Measurements from ENCODE around the gene PCED1B.

PCED1B gene

DNA sequence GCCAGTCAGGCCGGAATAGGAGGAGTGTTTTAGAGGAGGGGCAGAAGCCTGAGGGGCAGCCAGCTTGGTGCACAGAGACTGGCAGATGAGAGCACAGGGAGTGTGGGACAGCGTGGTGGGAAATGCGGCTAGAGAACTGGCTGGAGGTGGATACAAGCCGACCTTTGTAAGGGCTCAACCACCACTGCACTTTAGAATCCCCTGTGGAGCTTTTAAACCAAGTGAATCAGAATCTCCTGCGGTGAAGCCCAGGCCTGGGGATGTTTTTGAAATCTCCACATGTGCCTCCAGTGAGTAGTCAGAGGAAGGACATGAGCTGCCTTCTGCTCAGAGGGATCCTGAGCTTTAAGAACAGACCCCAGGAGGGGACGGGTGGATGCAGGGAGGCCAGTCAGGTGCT lies 10.9 kb upstream of the PCED1B start:
- no peak for DNase-seq

DNA sequence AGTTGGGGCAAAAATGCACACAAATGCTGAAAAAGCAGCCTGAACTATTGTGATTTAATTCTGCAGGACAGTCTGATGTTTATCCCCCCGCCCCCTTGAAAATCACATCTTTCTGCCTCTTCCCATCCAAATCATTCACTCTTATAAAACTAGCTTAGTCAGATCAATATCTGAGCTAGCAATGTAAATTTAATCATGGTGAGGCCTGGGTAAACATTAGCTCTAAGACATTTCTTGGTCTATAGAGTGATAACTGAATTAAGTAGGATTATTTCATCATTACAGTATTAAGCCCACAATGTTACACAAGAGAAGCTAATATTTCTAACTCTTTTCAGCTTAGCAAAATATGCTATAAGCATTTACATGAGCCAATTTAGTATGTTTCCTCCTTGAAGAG lies 9.1 kb upstream of the PCED1B start:
- no peak for DNase-seq

DNA sequence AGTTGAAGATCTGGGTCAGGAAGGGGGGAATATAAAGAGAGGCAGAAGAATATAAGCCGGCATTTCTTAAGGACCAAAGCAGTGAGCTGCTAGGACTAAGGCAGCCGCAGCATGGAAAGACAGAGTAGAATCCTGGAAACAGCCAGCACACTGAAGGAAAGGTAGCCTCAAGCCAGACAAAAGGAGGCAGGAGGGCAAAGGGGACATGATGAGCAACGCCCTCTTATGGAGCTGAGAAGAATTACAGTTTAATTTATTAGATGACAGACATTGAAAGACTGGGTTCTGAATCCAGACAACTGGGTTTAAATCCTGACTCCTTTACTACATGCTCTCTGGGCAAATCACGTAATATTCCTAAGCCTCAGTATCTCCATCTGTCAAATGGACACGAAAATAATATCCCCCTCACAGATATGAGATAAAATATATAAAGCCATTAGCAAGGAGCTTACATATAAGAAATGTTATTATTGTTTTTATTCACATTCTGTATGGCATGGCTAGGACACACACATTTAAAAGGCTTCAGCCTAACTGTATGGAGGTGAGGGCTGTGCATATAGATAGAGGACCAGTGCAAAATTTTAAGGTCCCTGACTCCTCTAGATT lies 8.1 kb upstream of the PCED1B start:
- DNase-seq = no peak

DNA sequence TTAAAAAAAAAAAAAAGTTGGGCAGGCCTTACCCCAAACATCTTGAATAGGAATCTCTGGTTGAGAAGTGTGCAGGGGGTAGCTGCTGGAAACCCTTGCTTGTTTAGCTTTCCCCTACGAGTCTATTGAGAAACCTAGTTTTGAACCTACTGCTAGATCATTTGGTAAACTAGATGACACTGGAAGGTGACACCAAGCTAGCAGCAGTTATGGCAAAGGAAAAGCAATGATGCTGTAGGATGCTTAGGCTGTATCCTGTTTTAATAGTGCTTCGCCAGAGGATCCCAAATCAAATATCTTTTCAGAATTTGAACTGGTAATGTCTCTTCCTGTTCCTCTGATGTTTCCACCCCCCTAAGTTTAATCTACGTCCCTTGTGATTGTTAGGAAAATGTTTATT lies 5.5 kb upstream of the PCED1B start:
- DNase-seq = no peak

DNA sequence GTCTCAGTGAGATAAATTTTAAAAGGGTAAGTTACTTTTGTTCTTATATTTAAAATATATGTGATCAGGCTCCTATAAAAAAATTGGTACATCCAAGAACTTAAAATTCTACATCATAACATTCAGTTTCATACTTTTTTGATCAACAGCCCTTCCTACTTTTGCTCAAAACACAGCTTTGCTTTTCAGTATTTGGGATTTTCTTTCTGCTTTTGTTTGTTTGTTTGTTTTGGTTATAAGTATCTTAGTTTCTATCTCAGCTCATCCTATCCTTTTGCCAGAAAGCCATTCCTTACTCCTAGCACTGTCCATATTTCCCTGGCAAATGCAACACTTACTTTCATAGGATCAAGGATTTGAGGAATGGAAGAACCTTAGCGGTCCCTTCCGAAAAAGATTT lies 4.7 kb upstream of the PCED1B start:
- DNase-seq = no peak

DNA sequence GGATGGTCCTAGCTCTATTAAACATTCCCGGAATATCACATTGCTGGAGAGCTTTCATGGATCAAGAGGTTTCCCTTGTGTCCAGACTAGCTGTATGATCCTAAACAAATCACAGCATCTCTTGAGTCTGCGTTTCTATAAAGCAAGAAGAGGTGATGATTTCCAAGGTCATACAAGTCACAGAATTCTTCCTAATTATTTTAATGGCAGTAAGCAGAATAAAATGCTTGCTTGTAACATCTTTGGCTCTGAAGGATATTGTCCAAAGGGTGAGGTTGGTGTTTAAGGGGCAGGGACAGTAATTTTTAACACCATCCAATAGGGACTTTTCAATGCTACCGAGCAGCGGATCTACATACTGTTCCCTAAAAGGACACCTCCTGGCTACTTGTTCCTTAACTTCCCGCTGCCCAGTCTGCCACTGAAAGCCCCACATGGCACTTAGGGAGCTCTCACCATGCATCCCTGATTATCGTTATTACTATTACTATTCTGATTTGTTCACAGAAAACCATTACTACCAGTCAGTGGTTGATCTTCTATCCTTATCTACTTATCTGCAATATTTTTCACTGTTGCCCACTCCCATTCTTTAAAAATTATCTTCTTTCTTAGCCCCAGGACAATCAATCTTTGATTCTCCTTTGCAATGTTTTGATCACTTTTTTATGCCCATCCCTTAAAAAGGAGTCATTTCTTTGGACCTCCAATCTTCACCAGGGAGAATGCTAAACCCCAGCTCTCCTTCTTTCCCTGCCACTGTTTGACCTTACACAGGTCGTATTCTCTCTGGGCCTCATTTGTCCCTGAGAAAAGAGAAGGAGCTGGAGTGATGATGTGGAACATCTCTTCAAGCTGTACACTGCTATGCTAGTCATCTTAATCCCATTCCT lies 4.0 kb upstream of the PCED1B start:
- no peak for DNase-seq

DNA sequence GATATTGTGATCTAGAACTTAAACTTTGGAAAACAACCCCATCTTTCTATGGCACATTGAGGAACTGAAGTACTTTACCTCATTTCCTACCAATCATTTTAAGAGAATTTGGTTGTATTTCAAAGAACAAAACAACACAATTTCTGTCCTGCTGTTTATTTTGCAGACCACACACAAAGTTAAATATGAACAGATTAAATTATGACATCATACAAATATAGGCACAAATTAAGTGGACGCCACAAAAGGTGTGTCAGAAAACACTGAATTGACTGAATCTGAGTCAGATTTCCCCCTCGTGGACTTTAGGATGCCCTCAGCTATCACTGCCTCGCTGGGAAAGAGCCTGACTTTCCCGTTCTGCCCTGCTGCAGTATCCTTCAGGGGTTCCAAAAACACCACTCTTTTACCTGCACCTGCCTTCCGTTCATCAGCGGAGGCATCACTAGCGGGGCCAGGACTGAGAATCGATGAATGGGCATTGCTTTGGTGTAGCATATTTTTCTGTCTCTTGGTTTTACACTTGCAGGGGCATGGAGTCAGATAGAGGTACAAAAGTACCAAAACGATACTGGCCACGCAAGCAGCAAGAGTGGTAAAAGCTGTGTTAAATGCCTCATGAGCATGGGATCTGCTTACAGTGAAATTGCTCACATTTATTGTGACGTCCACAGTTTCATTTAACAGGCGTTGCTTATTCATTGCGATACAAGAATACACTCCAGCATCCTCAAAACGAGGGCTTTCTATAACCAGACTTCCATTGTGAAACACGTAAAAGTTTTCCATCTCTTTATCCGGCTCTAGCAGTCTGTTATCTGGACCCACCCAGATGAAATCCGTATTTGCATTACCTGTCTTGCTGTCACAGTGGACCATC lies 2.0 kb upstream of the PCED1B start:
- no peak for DNase-seq

DNA sequence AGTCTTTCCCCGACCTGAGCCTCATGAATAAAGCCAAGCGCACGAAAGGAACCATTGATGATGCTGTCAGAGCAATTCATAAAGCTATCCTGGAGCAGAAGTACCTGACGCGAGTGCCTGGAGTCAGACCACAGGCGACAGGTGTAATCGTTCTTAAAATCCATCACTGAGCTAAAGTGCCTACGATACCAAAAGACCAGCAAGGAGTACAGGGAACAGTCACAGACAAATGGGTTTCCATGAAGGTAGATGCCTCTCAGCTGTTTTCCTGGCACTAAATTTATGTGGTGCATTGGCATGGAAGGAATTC lies 1.4 kb upstream of the PCED1B start:
- no peak for DNase-seq

DNA sequence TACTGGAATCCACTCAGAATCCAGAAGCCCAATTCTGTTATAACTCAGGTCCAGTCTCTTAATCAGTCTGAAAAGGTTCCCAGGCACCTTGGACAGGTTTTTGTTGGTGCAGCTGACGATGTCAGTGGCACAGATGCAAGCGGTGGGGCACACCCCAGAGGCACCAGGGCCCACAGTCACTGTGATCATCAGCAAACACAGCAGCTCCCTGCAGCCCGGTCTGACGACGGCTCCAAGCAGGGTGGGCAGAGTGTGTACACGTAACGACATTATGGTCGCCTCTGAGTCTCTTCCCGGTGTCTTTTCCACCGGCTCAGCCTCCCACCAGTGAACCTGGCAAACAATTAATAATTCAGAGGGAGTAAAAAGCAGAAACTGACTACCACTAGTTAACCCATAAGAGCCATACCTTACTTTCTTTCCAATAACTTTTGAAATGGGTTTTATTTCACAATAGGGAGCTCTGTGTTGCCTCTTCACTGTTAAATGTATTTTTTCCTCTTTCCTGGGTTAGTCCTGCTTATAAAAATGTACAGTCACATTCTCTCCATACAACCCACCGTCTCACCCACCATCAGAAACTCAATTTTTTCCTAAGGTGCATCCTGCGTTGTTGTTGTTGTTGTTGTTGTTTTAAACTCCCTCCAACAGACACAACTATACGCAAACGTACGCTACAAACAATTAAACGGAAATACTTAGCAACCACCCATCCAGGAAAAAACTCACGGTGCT lies 521 bp upstream of the PCED1B start:
- DNase-seq = no peak

DNA sequence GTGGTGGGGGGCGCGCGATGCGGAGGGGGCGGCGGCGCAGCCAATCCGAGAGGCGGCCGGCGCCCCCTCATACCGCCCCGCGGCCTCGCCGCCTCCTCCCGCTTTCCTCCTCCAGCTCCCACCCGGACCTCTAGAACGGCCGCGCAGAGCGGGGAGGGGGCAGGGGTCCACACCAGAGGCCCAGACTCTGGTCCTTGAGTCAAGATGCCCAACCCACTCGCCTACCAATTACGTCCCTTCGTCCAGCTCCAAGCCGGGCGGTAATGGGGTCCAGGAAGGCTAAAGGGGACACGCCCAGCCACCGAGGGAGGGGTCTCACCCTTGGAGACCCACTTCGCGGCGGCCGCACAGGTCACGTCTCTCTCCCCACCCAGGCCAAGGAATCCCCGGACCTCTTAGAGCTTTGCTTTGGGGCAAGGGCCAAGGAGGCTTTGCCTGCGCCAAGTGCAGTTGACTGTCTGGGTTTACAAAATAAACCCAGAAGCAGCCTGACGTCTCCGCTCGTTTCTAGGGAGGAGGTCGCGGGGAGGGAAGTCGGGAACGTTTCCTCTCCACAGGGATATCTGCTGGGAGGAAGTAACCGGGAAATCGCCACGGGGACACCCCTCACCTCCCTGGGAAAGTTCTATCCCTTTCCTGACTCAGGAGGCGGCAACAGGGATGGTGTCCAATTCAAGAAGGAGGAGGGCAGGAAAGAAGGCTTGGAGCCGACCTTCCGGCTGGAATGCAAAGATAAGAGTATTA lies 732 bp downstream of the PCED1B start:
- no peak for DNase-seq

DNA sequence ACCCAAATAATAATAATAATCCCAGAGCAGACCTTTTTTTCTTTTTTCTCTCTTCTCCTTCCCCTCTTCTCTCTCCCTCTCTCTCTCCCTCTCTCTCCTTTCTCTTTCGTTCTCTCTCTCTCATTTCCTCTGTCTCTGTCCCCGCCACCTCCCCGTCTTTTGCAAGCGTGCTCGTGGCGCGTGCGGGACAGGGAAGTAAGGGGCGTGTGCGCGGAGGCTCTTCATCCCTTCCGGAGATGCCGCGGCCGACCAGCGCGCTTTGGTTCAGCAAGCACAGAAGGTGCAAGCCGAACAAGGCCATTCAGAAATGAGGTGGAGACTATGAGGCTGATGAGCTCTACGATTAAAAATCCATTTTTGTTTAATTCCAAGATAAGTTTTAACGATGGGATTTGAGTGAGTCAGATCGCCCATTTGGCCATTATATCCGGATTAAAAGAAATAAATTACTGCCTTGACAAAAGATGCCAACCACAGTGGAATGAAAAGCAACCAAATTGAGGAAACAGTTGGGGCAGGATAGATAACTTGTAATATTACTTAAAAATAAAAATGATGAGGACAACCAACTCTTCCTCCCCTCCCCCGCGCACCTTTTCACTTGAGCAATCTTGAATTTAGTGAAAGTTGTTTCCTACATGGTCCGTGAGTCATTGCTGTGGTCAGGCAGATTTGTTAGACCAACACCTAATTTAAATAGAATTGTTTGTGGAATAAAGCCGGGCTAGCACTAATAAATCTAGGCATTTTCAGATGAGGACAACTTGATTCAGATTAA lies 1.5 kb downstream of the PCED1B start:
- no peak for DNase-seq

DNA sequence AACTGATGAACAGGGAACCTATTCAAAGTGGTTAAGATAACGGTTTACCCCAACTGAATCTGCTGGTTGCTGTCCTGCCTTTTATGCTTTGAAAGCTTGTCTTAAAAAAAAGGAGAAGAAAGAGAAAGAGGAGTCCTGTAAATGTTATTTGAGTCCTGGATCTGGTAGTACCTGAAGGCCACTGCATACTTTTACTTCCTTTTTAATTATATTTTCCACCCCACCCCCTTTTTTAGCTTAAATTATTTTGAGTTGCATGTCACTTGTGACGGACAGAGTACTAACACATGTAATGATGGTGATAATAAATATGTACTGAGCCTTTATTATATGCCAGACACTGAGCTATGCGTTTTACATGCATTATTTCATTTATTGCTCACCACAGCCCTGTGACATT lies 2.9 kb downstream of the PCED1B start:
- no peak for DNase-seq

DNA sequence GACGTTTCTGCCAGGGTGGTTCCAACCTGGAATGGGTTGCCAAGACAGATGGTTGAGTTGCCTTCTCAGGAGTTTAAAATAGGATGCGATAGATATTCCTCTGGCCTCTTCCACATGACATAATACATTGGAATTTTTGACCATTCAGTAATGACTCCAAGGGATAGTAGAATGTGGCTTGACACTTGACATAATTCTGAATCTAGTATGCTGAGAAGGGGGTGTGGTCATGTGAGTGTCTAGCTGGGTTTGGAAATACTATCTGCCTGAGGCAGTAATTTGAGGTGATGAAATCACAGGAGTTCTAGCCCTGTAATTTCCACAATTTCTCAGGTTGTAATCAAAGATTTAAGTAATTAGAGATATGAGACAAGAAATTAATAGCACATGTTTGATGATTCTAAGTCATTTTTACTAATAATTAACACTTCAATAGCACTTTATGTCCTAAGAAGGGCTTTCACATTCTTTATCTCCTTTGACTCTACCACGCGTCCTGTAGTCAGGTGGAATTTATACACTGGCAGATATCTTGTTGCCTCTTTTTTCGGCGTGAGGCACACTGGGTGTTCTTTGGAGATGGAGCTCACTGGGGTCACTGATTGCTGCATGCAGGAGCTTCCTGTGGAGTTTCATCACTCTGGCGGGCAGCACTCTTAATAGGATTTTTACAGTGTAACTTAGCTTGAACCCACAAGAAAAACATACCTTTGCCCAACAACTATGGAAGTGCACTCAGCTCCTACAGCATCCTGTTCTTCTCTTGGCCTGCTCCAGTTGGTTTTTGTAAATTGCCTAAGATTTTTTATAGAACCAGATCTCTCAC lies 3.6 kb downstream of the PCED1B start:
- no peak for DNase-seq

DNA sequence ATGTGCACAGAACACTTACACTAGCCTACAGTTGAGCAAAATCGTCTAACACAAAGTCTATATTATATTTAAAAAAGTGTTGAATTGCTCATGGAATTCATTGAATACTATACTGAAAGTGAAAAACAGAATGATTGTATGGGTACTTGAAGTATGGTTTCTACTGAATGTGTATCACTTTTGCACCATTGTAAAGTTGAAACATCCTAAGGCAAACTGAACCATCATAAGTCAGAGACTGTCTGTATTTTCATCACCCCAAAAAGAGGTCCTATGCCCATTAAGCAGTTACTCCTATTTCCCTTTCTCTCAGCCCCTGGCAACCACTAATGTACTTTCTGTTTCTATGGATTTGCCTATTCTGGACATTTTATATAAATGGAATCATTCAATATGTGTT lies 4.8 kb downstream of the PCED1B start:
- DNase-seq = no peak

DNA sequence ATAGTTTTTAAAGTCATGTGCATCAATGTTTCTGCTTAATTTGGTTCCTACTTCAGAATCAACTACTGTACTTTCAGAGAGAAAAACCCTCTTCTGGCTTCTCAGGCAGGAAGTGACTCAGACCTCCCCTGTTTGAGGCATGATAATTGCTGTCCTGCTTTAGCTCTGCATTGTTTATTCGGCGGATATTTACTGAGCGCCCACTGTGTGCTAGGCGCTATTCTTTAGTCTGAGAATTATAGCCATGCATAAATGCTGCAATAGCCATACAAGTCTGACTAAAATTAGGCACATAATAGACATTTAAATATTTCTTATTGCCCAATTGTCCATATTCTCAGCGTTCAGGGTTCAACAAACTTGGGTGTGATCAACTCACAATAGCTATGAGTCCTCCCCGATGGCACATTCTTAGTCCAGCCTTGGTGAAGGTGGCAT lies 6.4 kb downstream of the PCED1B start:
- no peak for DNase-seq

DNA sequence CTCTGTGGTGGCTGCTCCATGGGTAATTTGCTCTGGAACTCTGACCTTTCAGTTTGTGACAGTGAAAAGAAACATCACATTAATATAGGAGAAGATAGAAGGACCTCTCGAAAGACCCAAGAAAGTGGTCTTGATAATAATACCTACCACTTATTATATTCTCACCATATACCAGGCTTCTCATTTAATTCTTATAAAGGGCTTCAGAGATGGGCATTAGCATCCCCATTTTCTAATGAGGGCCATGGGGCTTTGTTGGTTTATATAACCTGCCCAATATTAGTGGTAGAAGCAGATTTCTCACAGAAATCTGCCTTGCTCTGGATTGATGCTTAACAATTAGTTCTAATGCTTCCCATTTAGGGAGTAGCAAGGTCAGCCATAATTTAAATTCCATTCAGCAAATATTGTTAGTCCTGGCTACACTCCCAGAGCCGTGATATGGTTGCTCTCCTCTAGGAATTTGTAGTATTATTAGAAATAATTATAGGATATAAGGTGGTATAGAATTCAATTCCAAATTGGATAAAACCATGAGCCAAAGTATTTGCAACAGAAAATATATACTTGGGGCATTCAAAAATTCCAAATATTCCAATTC lies 7.8 kb downstream of the PCED1B start:
- no peak for DNase-seq

DNA sequence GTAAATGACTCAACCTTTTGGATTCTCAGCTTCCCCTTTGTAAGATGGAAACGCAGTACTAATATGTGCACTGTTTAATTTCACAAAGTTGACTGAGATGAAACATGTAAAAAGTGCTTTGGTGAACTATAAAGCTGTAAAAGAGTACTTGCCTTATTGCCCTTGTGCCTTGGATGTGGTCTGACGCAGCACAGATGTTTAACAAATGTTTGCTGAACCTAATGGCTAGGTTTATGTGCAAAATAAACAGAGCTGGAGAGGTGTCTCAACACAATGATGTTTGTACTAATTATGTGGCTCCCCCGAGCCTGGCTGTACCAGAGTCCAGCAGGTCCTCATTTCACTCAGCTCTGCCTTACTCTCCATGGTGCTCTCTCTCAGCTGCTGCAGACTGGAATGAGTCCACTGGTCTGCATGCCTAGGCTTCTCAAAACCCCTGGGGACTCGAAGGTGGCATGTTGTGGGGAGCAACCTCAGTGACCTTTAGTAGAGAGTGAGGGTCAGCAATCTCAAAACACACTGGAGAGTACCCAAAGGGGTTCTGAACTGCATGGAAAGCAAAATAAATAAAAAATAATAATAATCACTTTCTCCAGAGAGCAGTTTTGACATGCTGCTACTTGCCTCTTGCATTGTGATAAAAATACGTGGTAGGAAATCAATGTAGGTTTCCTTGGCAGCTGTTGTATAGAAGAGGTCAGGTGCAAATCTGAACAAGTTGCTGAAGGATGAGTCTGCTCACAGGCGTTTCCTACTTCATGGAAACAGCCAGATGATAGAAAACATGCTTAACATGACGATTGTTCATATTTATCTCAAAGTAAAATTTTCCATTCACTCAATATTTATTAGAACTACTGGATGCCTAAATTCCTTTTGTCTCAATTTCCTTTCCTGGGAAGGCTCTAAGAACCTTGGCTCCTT lies 8.9 kb downstream of the PCED1B start:
- no peak for DNase-seq

DNA sequence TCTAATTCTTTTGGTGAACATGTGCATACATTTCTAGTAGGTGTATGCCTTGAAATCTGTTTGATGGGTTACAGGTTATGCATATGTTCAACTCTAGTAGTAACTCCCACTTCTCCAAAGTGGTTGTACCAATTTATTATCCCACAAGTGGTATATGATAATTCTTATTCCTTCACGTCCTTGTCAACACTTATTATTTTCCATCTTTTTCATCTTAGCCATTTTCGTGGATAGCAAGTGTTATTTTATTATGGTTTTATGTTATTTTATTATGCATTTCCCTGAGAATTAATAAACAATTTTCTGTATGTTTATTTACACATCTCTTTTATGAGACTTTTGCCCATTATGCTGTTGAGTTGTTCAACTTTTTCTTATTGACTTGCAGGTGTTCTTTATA lies 11.6 kb downstream of the PCED1B start:
- DNase-seq = no peak

DNA sequence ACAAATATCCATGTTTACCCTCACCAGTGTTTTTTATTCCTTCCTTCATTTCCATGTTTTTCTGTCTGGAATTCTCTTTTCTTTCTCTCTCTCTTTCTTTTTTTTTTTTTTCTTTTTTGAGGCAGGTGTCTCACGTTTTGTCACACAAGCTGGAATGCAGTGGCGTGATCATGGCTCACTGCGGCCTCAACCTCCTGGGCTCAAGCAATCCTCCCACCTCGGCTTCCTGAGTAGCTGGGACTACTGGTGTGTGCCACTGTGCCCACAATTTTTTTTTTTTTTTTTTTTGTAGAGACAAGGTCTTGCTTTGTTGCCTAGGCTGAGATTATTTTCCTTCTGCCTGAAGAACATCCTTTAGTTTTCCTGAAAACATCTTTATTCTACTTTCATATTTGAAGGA lies 15.4 kb downstream of the PCED1B start:
- DNase-seq = no peak
